ENCODE results near the gene ABCB11. TPM values are rescaled to one million over a fixed set of nuclear protein-coding genes. Genes with fewer than 3 reads are reported as not detected.
"Not testable (repeated sequence)": the region's sequence is repeated elsewhere in the genome, so short reads cannot be mapped to it uniquely, and the experiment has no call there.

ABCB11 gene
- total RNA-seq, 1 experiment from 2014 or later: 0.11 TPM

- DNase-seq (no peak), ATAC-seq (peak; percentile 15; the same call in 1 of the 2 replicates)
- Histone ChIP-seq H3K9me3 (ENCODE audit: low read length) (no peaks in the 10 kb centered on the region), H3K4me1 (ENCODE audit: insufficient read depth, low read length) (peaks cover 31% of the 10 kb centered on the region), H2AFZ (ENCODE audit: low read length) (no peak overlapping the region), H3F3A (ENCODE audit: low read length, unreplicated experiment) (no peaks in the 10 kb centered on the region), H3K9ac (ENCODE audit: low read length) (no peak overlapping the region), H3K27ac (ENCODE audit: low read length) (no peak overlapping the region), H3K79me2 (ENCODE audit: low read length) (no peaks in the 10 kb centered on the region), H3K27me3 (ENCODE audit: low read length) (no peaks in the 10 kb centered on the region), H4K20me1 (ENCODE audit: low read length) (no peaks in the 10 kb centered on the region), H3K36me3 (ENCODE audit: low read depth, low read length) (no peaks in the 10 kb centered on the region), H3K4me2 (ENCODE audit: low read length) (no peak overlapping the region), H3K4me3 (ENCODE audit: low read length) (no peak overlapping the region), H3K9me2 (replicated peaks; ENCODE audit: low read length) (no peaks in the 10 kb centered on the region)
- no TSS peak for BruUV-seq (replicated peaks)
- intact Hi-C loops (cut with micrococcal nuclease): loop anchor here (2.0 to 10.0 kb wide), 3 partner anchors 28 to 102 kb away; no protein-coding TSS in a partner anchor
- ChIA-PET POLR2A (ENCODE audit: unreplicated experiment) (no interaction called here), CTCF (no interaction called here)
- TF ChIP-seq, protein P1, sequence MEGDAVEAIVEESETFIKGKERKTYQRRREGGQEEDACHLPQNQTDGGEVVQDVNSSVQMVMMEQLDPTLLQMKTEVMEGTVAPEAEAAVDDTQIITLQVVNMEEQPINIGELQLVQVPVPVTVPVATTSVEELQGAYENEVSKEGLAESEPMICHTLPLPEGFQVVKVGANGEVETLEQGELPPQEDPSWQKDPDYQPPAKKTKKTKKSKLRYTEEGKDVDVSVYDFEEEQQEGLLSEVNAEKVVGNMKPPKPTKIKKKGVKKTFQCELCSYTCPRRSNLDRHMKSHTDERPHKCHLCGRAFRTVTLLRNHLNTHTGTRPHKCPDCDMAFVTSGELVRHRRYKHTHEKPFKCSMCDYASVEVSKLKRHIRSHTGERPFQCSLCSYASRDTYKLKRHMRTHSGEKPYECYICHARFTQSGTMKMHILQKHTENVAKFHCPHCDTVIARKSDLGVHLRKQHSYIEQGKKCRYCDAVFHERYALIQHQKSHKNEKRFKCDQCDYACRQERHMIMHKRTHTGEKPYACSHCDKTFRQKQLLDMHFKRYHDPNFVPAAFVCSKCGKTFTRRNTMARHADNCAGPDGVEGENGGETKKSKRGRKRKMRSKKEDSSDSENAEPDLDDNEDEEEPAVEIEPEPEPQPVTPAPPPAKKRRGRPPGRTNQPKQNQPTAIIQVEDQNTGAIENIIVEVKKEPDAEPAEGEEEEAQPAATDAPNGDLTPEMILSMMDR (conservative IDR thresholded peaks at IDR 0.05; ENCODE audit: low read depth, low read length): no peak
- no peak for TF ChIP-seq EZH2phosphoT487 (IDR thresholded peaks at IDR 0.05; ENCODE audit: borderline replicate concordance, low read length)
These were observed 35.8 kb upstream of the ABCB11 start for GRCh38 chr2:169066897-169067296.

GRCh38 chr2:169065864-169066517 is 34.9 kb upstream of the ABCB11 start:
- Histone ChIP-seq H3K9me3 (ENCODE audit: low read length) (no peaks in the 10 kb centered on the region), H3K27me3 (ENCODE audit: low read length) (no peaks in the 10 kb centered on the region), H3K4me1 (ENCODE audit: insufficient read depth, low read length) (peaks cover 25% of the 10 kb centered on the region), H2AFZ (ENCODE audit: low read length) (no peak overlapping the region), H3K4me2 (ENCODE audit: low read length) (no peak overlapping the region), H3K79me2 (ENCODE audit: low read length) (no peaks in the 10 kb centered on the region), H3K9ac (ENCODE audit: low read length) (no peak overlapping the region), H3F3A (ENCODE audit: low read length, unreplicated experiment) (no peaks in the 10 kb centered on the region), H3K9me2 (replicated peaks; ENCODE audit: low read length) (no peaks in the 10 kb centered on the region), H3K4me3 (ENCODE audit: low read length) (no peak overlapping the region), H3K27ac (ENCODE audit: low read length) (no peak overlapping the region), H3K36me3 (ENCODE audit: low read depth, low read length) (no peaks in the 10 kb centered on the region), H4K20me1 (ENCODE audit: low read length) (no peaks in the 10 kb centered on the region)
- POLR2A ChIA-PET (ENCODE audit: unreplicated experiment): no interaction called here
- DNase-seq (no peak), ATAC-seq (no peak)
- CTCF ChIA-PET: no interaction called here
- intact Hi-C loops (cut with micrococcal nuclease): loop anchor here (2.0 to 10.0 kb wide), 3 partner anchors 27 to 101 kb away; no protein-coding TSS in a partner anchor
- BruUV-seq (replicated peaks): no TSS peak
- no peak for TF ChIP-seq EZH2phosphoT487 (IDR thresholded peaks at IDR 0.05; ENCODE audit: borderline replicate concordance, low read length)
- TF ChIP-seq EZH2 (IDR thresholded peaks at IDR 0.05; ENCODE audit: low read length, unreplicated experiment): no peak
- TF ChIP-seq, protein P1 (conservative IDR thresholded peaks at IDR 0.05; ENCODE audit: low read depth, low read length): no peak

- DNase-seq: peak; percentile 30
- TF ChIP-seq EZH2phosphoT487 (IDR thresholded peaks at IDR 0.05; ENCODE audit: borderline replicate concordance, low read length) (no peak), EZH2 (IDR thresholded peaks at IDR 0.05; ENCODE audit: low read length, unreplicated experiment) (no peak)
- TF ChIP-seq, protein P1 (conservative IDR thresholded peaks at IDR 0.05; ENCODE audit: low read depth, low read length): no peak
- no peak overlapping the region for H3K27ac ChIP-seq (ENCODE audit: low read length)
- H4K20me1 ChIP-seq (ENCODE audit: low read length): no peaks in the 10 kb centered on the region
- no peaks in the 10 kb centered on the region for H3K9me3 ChIP-seq (ENCODE audit: low read length)
- H3K9me2 ChIP-seq (replicated peaks; ENCODE audit: low read length): no peaks in the 10 kb centered on the region
- BruUV-seq (replicated peaks): no TSS peak
- no peak overlapping the region for H3K4me2 ChIP-seq (ENCODE audit: low read length)
- H3F3A ChIP-seq (ENCODE audit: low read length, unreplicated experiment): no peaks in the 10 kb centered on the region
- no peaks in the 10 kb centered on the region for H3K36me3 ChIP-seq (ENCODE audit: low read depth, low read length)
- H3K4me1 ChIP-seq (ENCODE audit: insufficient read depth, low read length): peaks cover 25% of the 10 kb centered on the region
- H3K27me3 ChIP-seq (ENCODE audit: low read length): no peaks in the 10 kb centered on the region
- no peak overlapping the region for H3K4me3 ChIP-seq (ENCODE audit: low read length)
- ChIA-PET POLR2A (ENCODE audit: unreplicated experiment) (no interaction called here), CTCF (no interaction called here)
- H2AFZ ChIP-seq (ENCODE audit: low read length): no peak overlapping the region
- no peak overlapping the region for H3K9ac ChIP-seq (ENCODE audit: low read length)
- intact Hi-C loops (cut with micrococcal nuclease): loop anchor here (5.0 to 10.0 kb wide), 2 partner anchors 53 to 101 kb away; no protein-coding TSS in a partner anchor
- no peaks in the 10 kb centered on the region for H3K79me2 ChIP-seq (ENCODE audit: low read length)
- ATAC-seq: no peak
These were observed 34.3 kb upstream of the ABCB11 start for GRCh38 chr2:169065422-169065821.

DNA sequence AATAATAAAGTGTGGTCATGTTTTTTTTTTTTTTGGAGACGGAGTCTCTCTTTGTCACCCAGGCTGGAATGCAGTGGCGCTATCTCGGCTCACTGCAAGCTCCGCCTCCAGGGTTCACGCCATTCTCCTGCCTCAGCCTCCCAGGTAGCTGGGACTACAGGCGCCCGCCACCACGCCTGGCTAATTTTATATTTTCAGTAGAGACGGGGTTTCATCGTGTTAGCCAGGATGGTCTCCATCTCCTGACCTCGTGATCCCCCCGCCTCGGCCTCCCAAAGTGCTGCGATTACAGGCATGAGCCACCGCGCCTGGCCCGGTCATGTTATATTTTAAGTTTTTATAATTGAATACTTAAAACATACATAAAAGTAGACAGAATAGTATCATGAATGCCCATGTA is 33.1 kb upstream of the ABCB11 start:
- CTCF ChIA-PET; H2AFZ ChIP-seq (ENCODE audit: low read length); DNase-seq; H3K9me2 ChIP-seq (replicated peaks; ENCODE audit: low read length); H3K4me2 ChIP-seq (ENCODE audit: low read length); H3K36me3 ChIP-seq (ENCODE audit: low read depth, low read length); H3K9ac ChIP-seq (ENCODE audit: low read length); H3K4me3 ChIP-seq (ENCODE audit: low read length); H3K9me3 ChIP-seq (ENCODE audit: low read length); H3K27me3 ChIP-seq (ENCODE audit: low read length); BruUV-seq (replicated peaks); H3K79me2 ChIP-seq (ENCODE audit: low read length); ATAC-seq; H3F3A ChIP-seq (ENCODE audit: low read length, unreplicated experiment); H3K27ac ChIP-seq (ENCODE audit: low read length); POLR2A ChIA-PET (ENCODE audit: unreplicated experiment); H4K20me1 ChIP-seq (ENCODE audit: low read length): not testable (repeated sequence)
- H3K4me1 ChIP-seq (ENCODE audit: insufficient read depth, low read length): peaks cover 15% of the 10 kb centered on the region
- intact Hi-C loops (cut with micrococcal nuclease): loop anchor here (10.0 kb wide), 1 partner anchor 99 kb away; no protein-coding TSS in a partner anchor
